HG03159 (cell line): ENCODE results near the gene PLEKHN1.
"Not testable (repeated sequence)": the region's sequence is repeated elsewhere in the genome, so short reads cannot be mapped to it uniquely, and the experiment has no call there.

Source experiments
- ATAC-seq: cut with Tn5 transposase; IDR thresholded peaks from one replicate; pipeline ENCODE4 v1.9.1; 2021; ENCODE audit warnings: mild to moderate bottlenecking, moderate library complexity; ENCODE audit not compliant: unreplicated experiment

Gene PLEKHN1

GRCh38 chr1:991275-991674 lies 25.0 kb downstream of the PLEKHN1 start:
- ATAC-seq, result not testable (repeated sequence)

GRCh38 chr1:991895-992294 lies 25.6 kb downstream of the PLEKHN1 start:
- no peak for ATAC-seq

GRCh38 chr1:992362-992761 lies 26.1 kb downstream of the PLEKHN1 start:
- no peak for ATAC-seq

- no peak for ATAC-seq
Measured at GRCh38 chr1:993379-993995, 27.2 kb downstream of the PLEKHN1 start.

GRCh38 chr1:994546-994945 lies 28.3 kb downstream of the PLEKHN1 start:
- ATAC-seq, result not testable (repeated sequence)

GRCh38 chr1:995665-996633 lies 29.7 kb downstream of the PLEKHN1 start:
- ATAC-seq, result no peak

GRCh38 chr1:996851-997712 lies 30.8 kb downstream of the PLEKHN1 start:
- no peak for ATAC-seq

- no peak for ATAC-seq
Measured at GRCh38 chr1:997713-997992, 31.4 kb downstream of the PLEKHN1 start.

- no peak for ATAC-seq
Measured at GRCh38 chr1:997993-998744, 31.9 kb downstream of the PLEKHN1 start.

- no peak for ATAC-seq
Measured at GRCh38 chr1:998745-998994, 32.4 kb downstream of the PLEKHN1 start.

- no peak for ATAC-seq
Measured at GRCh38 chr1:998995-999724, 32.9 kb downstream of the PLEKHN1 start.

GRCh38 chr1:999725-1000356 lies 33.6 kb downstream of the PLEKHN1 start, which contains the start of gene HES4:
Gene HES4, minus strand, starts transcription at chr1:1000097. Its CDS starts 124 bp downstream, at chr1:999973.
- ATAC-seq, result no peak

- ATAC-seq, result no peak
Measured at GRCh38 chr1:1000357-1001056, 34.2 kb downstream of the PLEKHN1 start.

GRCh38 chr1:1001057-1001783 lies 34.9 kb downstream of the PLEKHN1 start:
- no peak for ATAC-seq

- no peak for ATAC-seq
Measured at GRCh38 chr1:1003618-1004419, 37.5 kb downstream of the PLEKHN1 start.

GRCh38 chr1:1004420-1004779 lies 38.1 kb downstream of the PLEKHN1 start:
- no peak for ATAC-seq

- ATAC-seq, result no peak
Measured at GRCh38 chr1:1004780-1005697, 38.8 kb downstream of the PLEKHN1 start.
